NB4 (cell line): ENCODE data around the gene CALM1.

Experiments
- CTCF ChIP-seq: IDR thresholded peaks from one replicate; pipeline ENCODE4 v1.5.1; 2012; ENCODE audit warnings: low read depth, low read length
- MAX ChIP-seq: IDR thresholded peaks from 2 replicates; pipeline ENCODE4 v1.6.1; 2011; ENCODE audit warnings: low read depth, low read length
- MYC ChIP-seq: IDR thresholded peaks from 2 replicates; pipeline ENCODE4 v1.6.1; 2011; ENCODE audit warnings: low read depth, low read length
- POLR2A ChIP-seq: IDR thresholded peaks from 2 replicates; pipeline ENCODE4 v1.6.1; 2011; ENCODE audit warnings: mild to moderate bottlenecking; ENCODE audit not compliant: insufficient read length; ENCODE audit errors: extremely low read depth

DNA sequence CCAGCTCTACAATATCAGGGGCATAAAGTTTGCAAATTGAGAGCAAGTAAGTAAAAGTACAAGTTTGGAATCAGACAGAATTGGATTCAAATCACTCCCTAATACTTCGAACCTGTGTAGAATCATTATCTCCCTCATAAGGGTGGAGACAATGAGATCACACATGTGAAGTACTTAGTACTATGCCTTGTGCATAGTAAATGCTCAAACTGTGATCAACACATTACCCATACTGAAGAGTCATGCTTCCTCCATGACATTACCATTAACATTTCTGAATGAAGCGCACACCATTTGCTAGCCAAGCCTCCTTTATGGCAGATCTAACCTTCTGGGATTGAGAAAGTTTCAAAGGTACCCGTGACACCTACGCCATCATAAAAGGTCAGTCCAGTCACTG is 38.5 kb upstream of the CALM1 start:
- TF ChIP-seq POLR2A: no peak
- TF ChIP-seq CTCF: no peak
- TF ChIP-seq MAX: no peak
- no peak for TF ChIP-seq MYC
